ENCODE data around the gene ADD1.

GRCh38 chr4:2881431-2881830, 37.8 kb downstream of the ADD1 start:
- no peak for TF ChIP-seq CTCF (conservative IDR thresholded peaks at IDR 0.05)
- no peak for TF ChIP-seq EZH2 (IDR thresholded peaks at IDR 0.05; ENCODE audit: low read depth)
